Diencephalon (tissue), 1 donor: ENCODE data around the gene SLC19A2. TPM values are rescaled to one million over a fixed set of nuclear protein-coding genes. Genes with fewer than 3 reads are reported as not detected.

Experiments
- small RNA-seq: library from RNA; depleted of rRNA; stranded (forward); fragments of <200 nt; gene quantifications from one replicate; pipeline ENCODE3, GENCODE V24; 2014
- total RNA-seq: library from RNA; depleted of rRNA; stranded (reverse); fragments of >200 nt; gene quantifications from one replicate; pipeline ENCODE4 v1.2.3, GENCODE V29; 2014

SLC19A2 gene
- 15.0 TPM for total RNA-seq

GRCh38 chr1:169485431-169486280 lies at the start of gene SLC19A2:
Gene SLC19A2 (minus strand): TSS chr1:169485944. CDS start chr1:169485766, 178 bp downstream.

GRCh38 chr1:169427081-169427641 lies 58.6 kb downstream of the SLC19A2 start, which contains the start of gene CCDC181:
Gene CCDC181 (minus strand): TSS chr1:169427474. CDS start chr1:169424927, 2,547 bp downstream.

Small RNA genes within 50 kb of the gene (small RNA-seq; reads per million reads assigned to genes)
- gene AL021068.2: not detected

Other genes with a start within 250 kb of the SLC19A2 start
- gene NME7, start 118.1 kb downstream of the SLC19A2 start, total RNA-seq: 45.0 TPM
- 33.9 TPM for gene BLZF1, start 117.7 kb downstream of the SLC19A2 start, total RNA-seq
- gene CCDC181, start 58.5 kb downstream of the SLC19A2 start, total RNA-seq: 15.2 TPM
- gene F5, start 100.5 kb upstream of the SLC19A2 start, total RNA-seq: 0.92 TPM
- gene SELP, start 144.2 kb upstream of the SLC19A2 start, total RNA-seq: 0.92 TPM
- gene SELL, start 225.7 kb upstream of the SLC19A2 start, total RNA-seq: 1.4 TPM
- 0.23 TPM for gene SELE, start 248.1 kb upstream of the SLC19A2 start, total RNA-seq